GM23248 (cell line): ENCODE measurements around the gene DUSP5.

ENCODE experiments used
- EZH2 ChIP-seq: fragments of 200-600 bp; sonication (generic); IDR thresholded peaks from 2 replicates; pipeline ENCODE4 v1.6.1; 2018; ENCODE audit warnings: antibody characterized with exemption, mild to moderate bottlenecking; ENCODE audit not compliant: insufficient read depth, poor library complexity, severe bottlenecking
- EZH2phosphoT487 ChIP-seq: fragments of 200-600 bp; sonication (generic); IDR thresholded peaks from 2 replicates; pipeline ENCODE4 v1.6.1; 2018; ENCODE audit warnings: antibody characterized with exemption, moderate library complexity, mild to moderate bottlenecking, low read depth; ENCODE audit not compliant: insufficient read depth

DNA sequence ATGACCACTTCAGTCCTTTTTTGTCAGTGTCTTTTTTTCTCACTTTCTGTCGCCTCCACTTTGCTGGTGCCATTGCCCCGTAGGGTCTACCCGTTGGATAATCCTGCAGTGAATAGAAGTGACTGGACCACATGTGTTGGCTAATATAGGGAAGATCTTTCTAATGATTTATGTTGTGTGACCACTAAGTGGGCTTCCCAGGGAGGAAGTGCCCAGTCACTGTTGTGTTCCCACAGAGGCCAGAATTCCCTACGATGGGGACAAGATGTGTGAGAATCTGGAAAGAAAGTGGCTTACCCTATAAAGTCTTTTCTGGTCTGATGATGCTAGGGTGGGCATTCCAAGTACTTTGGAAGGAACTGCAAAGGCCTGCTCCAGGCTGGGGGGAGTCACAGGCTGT is 41.4 kb downstream of the DUSP5 start:
- no peak for TF ChIP-seq EZH2phosphoT487
- no peak for TF ChIP-seq EZH2
